ENCODE results near the gene TINAGL1.
A peak's percentile ranks its signal among the peaks of the same experiment; 100 is the strongest.

TINAGL1 gene

DNA sequence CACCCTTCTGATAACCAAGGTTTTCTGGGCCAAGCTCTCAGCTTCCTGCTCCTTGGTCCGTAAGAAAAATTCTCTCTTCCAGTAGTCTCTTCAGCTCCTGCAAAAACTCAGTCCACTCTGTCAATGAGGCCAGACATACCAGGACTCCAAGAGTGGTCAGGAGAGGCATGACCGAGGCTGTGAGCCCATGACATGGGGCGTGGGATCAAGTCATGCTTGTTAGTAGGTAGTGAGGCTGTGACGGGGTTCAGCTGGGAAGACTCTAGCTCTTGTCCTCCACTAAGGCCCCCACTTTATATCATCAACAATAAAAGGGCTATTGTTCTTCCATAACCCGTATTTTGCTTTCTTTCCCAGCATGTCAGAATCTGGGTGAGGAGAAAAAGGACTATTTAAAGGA, 31.0 kb downstream of the TINAGL1 start:
- no peak for DNase-seq

DNA sequence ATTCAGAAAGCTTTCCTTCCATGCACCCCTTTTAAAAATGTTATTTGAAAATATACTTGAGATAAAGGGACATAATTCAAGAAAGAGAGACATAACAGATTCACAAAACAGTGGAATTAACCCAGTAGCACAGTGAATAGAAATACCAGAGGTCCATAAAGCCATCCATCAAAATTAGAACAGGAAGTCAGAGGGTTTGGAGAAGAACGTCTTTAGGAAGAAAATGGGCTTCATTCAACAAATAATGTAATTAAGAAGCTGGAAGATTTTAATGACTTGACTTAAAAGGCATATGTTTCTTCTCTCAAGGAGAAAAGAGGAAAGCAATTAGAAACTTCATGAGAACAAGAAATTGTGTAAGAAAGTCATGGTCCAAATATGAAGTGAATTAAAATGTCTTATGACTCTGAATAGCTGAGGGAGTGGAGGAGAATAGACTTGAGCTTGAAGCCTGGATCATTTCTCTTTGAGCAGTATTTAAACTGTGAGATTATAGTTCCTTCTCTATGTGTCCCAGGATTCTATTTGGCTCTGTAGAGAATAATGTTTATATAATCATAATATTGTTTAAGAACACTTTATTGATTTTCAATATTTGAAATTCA, 33.3 kb downstream of the TINAGL1 start:
- DNase-seq, result no peak

DNA sequence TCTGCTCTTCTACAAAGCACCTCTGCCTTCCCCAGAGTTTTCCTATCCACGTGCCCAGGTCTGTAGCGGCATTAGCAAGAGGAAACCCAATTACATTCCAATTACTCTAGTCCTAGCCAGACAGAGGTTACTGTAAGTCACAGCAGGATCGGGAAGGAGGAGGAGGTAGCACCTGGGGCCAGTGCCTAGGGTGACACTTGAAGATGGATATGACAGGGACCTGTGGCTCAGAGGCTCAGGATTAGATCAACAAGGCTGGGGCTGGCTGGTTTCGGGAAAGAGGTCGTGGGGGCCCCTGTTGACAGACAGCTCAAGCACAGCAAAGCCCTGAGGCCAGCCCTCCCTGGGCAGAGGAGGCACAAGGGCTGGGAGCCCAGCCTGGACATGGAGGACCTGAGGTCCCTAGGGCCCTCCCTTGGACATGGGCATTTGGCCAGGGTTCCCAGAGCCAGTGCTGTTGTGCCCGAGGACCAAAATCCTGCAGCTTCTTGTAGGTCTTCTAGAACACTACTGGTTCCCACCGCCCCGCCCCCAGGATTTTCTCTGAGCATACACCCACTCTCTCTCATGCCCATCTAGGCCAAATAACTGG, 38.2 kb downstream of the TINAGL1 start:
- DNase-seq, result no peak

DNA sequence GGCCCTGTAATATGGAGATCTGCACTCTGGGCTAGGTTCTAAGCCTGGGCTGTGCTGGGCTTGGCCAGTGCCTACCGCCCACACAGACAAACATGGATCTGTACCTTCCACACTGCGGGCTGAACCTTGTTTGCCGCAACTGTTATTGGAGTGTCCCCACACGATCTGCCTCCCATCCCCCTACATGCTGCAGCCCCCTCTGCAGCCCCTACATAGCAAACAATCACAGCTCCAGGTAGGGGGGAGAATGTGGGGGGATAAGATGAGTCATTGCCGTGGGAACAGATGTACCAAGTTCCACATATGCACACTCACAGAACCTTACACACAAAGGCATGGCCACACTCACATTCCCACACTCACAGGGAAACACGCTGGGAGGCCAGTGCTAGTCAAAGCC, 39.1 kb downstream of the TINAGL1 start:
- no peak for DNase-seq

DNA sequence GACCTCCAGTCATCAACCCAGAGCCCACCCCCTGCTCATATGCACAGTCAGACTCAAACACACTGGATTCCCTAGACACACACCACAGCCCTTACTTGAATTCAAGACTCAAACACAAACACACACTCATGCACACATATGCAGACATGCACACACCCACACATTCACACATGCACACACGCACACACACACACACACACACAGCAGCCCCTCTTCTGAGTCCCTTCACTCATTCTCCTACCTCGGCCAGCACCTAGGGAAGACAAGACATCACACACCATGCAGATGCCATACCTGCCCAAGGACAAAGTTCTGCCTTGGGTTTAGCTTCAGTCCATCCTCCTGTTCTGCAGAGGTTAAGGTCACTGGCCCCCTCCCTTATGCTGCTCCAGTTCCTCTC, 39.6 kb downstream of the TINAGL1 start:
- DNase-seq, result no peak

DNA sequence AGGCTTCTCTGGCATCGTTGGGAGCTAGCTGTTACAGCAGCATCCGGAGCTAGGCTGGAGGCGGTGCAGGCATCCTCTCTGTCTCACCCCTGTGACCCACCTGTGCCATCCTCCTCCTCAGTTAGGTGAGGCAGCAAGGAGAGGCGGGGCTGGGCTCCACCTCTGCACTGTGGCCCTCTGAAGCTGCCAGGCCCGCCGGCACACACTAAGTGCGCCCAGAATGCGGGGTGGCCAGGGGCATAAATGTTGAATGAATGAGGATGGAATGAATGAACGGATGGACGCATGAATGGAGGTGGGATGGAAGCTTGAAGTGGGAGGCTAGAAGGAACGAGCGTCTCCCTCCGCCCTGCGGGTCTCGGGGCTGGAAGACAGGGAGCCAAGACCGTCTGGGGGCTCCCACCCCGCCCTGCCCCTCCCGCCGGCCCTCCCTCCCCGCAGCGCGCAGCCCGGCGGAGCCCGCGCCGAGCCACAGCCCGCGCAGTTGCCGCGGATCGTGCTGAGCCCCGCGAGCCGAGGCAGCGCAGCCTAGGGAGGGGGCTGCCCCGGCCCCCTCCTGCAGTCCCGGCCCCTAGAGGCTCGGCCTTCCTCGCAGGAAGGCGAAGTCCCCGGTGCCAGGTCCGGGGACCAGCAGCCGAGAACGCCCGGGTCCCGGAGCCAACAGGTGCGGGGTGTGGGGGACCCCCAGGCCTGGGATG, 41.1 kb downstream of the TINAGL1 start, which contains the start of gene HCRTR1:
HCRTR1 (plus strand) TSS at position 472 of the 698 bp plus-strand sequence. CDS start 1,504 bp downstream, outside the sequence.
- no peak for DNase-seq

DNA sequence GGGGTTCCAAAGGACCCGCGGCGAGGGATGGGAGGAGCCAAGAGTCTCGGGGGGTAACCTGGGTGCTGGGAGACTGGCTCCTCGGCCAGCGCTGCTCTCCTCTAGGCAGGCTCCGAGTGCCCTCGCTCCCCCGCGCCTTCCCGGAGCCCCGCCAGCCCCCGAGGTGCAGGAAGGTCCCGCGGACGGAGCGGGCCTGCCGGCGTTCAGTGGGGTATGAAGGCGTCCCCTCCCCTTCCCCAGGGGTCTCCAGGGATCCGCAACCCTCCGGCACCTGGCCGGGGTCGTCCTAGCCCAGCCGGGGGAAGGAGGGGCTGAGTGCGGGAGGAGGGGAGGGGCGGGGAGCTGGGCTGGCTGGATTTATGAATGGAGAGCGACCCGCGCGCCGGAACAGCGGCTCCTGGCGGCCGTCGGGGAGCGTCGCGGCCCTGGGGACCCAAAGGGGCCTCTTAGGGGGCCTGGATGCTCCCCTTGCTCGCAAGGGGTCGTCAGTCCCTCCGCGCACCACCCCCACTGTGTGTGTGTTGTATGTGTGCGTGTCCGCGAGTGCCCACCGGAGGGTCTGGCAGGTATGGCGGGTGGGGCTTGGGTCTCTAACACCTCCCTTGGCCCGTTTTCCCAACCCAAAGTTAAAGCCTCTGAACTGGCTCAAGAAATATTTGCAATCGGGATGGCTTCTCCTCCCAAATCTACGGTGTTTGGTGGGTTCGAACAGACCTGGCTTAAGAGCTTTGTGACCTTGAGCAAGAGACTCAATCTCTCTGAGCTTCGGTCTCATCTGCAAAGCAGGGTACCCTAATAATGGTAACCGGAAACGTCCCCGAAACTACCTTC, 41.8 kb downstream of the TINAGL1 start:
- peak; percentile 29 for DNase-seq

DNA sequence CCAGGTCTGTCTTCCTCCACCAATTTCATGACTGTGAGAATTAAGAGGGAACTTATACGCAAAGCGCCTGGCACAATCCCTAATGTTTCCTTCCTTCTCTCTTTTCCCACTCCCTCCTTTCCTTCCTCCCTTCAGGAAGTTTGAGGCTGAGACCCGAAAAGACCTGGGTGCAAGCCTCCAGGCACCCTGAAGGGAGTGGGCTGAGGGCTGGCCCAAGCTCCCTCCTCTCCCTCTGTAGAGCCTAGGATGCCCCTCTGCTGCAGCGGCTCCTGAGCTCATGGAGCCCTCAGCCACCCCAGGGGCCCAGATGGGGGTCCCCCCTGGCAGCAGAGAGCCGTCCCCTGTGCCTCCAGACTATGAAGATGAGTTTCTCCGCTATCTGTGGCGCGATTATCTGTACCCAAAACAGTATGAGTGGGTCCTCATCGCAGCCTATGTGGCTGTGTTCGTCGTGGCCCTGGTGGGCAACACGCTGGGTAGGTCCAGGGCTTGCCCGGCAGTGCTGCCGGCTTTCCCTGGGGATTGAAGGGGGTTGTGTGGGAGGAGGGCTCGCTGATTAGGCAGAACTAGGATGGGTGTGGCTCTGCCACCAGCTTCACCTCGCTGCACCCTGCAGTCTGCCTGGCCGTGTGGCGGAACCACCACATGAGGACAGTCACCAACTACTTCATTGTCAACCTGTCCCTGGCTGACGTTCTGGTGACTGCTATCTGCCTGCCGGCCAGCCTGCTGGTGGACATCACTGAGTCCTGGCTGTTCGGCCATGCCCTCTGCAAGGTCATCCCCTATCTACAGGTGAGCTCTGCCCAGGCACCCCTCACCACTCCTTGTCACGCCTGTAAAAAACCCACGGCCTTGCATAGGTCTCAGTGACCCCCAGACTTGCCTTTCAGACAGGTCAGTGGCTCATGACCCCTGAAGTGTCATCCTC, 42.9 kb downstream of the TINAGL1 start:
- no peak for DNase-seq

DNA sequence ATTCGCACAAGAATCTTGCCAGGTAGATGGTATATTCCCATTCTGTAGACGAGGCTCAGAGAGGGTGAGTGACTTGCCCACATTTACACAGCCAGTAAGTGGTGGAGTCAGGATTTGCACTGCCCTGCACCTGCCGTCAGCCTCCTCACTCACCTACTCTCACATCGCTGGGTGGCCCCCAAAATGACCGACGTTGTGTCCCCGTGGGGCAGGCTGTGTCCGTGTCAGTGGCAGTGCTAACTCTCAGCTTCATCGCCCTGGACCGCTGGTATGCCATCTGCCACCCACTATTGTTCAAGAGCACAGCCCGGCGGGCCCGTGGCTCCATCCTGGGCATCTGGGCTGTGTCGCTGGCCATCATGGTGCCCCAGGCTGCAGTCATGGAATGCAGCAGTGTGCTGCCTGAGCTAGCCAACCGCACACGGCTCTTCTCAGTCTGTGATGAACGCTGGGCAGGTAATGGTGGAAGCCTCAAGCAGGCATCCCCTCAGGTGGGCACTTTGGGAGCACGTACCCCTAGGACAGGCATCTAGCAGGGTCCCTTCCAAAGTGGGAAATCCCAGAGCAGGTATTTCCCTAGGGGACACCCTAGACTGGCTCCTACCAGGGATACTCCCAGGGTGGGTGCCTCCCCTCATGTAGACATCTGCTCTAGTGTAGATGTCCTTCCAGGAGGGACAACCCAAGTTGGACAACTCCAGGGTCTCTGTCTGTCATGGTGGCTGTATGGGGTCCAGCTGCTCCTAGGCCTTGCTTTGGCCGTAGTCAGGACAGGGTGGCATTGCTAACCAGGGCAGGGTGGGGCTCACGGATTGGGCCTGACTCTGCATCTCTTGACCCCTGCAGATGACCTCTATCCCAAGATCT, 44.5 kb downstream of the TINAGL1 start:
- DNase-seq, result no peak

DNA sequence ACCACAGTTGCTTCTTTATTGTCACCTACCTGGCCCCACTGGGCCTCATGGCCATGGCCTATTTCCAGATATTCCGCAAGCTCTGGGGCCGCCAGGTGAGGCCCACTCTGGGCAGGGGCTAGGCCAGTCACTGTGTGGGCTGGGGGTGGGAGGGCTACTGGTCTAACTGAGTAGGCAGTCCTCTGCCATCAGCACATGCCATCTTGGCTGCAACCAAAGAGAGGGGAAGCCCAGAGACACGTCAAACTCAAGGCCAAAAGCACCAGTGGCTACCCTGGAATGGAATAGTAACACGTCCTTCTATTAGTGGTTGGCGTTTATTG, 45.1 kb downstream of the TINAGL1 start:
- DNase-seq, result no peak

DNA sequence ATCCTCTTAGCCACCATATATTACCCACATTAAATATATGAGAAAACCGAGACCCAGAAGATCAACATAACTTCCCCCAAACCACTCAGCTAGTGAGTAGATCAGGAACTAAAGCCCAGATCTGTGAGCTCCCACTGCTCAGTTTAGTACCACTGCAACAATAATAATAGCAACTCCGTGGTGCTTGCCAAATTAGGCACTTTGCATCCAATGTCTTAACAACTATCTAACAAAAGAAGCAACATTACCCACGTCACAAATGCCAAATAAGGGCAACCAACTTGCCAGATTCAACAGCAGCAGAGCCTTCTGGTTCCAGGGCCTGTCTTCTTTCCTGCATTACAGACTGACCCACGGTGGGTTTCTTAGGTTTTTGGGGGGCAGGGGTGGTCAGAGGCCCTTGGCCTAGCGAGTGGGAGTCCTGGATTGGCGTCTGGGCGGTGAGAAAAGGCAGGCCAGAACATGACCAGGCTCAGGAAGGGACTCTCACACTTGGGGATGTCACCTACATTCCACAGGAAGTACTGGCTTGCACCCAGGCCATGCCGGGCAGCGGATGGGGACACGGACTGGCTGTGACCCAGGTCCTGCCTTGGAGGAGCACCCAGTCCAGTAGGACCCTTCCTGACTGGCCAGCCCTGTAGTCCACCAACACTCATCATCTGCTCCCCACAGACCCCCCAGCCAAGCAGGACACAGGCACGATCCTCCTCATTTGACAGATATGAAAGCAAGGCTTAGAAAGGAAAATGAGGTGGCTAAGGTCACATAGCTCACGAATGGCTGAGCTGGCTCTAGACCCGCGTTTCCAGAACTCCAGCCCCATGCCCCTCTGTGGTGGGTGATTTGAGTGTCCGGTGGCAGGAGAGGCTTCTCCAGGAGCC, 45.8 kb downstream of the TINAGL1 start:
- no peak for DNase-seq

DNA sequence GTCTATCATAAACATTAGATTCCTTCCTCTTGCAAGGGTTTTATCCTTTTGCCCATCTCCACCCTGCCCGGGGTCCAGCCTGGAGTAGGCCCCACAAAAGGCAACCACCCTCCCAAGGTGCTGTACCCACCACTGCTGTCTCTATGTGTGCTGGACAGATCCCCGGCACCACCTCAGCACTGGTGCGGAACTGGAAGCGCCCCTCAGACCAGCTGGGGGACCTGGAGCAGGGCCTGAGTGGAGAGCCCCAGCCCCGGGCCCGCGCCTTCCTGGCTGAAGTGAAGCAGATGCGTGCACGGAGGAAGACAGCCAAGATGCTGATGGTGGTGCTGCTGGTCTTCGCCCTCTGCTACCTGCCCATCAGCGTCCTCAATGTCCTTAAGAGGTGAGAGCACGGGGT, 47.0 kb downstream of the TINAGL1 start:
- no peak for DNase-seq

DNA sequence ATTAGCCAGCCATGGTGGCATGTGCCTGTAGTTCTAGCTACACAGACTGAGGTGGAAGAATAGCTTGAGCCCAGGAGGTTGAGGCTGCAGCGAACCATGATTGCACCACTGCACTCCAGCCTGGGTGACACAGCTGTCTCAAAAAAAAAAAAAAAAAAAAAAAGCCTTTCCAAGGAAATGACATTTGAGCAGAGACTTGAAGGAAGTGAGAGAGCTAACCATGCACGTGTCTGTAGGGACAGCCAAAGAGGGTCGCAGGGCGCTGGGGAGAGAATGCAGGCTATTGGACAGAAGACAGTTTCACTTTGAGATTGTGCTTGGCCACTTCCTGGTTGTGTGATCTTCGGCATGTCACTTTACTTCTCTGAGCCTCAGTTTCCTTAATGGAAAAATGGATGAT, 48.0 kb downstream of the TINAGL1 start:
- no peak for DNase-seq

DNA sequence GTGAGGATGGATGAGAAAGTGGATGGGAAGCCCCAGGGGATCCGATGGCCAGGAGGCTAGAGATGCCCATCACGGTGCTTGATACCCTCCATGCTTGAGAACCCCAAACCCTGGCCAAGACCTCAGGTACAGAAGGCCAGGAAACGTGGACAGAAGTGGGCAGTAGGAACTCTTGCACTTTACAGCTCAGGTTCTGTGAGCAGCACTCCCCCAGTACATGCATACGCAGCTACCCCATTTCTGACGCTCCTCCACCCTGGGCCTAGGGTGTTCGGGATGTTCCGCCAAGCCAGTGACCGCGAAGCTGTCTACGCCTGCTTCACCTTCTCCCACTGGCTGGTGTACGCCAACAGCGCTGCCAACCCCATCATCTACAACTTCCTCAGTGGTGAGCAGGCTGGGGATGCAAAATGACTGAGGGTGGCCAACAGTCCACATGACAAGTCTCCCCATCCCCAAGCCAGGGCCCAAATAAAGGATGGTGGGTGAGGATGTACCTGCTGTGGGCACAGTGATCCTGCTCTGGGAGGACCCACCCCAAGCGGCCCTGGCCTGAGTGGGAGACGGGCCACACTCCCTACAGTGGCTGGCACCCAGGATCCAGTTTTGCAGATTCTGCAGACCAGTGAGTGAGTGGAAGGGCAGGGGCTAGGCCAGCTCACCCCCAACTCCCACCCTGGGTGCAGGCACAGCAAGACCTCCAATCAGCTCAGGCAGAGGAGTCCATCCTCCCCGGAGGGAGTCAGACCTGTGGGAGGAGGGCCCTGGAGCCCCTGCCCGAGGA, 48.6 kb downstream of the TINAGL1 start:
- no peak for DNase-seq

DNA sequence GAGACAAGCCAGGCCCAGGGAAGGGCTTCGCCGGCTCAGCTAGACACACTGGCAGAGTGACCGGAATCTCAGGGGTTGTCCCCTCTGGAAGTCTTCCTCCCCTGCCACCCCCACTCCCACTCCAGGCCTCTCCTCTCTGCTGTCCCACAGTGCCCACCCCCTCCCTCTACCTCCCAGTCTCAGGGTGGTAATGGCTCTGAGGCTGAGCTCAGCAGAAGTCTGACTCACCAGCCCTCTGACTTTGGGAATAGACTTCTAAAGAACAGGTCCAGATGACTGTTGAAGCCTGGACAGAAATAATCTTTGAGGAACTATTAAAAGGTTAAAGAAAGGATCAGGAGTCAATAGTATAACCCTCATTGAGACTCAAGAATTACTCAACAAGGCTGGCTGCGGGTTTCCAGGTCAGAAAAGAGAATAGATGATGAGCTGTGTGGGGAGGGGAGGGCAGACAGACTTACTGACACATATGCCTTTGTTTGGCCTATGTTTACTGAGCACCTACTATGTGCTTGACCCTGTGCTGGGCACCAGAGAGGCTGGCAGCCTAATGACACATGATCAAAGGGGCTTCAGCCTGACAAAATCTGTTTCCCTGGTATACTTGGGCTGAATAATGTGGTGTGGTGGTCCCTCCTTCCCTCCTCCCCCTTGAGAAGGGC, 49.4 kb downstream of the TINAGL1 start:
- DNase-seq, result peak; percentile 46

DNA sequence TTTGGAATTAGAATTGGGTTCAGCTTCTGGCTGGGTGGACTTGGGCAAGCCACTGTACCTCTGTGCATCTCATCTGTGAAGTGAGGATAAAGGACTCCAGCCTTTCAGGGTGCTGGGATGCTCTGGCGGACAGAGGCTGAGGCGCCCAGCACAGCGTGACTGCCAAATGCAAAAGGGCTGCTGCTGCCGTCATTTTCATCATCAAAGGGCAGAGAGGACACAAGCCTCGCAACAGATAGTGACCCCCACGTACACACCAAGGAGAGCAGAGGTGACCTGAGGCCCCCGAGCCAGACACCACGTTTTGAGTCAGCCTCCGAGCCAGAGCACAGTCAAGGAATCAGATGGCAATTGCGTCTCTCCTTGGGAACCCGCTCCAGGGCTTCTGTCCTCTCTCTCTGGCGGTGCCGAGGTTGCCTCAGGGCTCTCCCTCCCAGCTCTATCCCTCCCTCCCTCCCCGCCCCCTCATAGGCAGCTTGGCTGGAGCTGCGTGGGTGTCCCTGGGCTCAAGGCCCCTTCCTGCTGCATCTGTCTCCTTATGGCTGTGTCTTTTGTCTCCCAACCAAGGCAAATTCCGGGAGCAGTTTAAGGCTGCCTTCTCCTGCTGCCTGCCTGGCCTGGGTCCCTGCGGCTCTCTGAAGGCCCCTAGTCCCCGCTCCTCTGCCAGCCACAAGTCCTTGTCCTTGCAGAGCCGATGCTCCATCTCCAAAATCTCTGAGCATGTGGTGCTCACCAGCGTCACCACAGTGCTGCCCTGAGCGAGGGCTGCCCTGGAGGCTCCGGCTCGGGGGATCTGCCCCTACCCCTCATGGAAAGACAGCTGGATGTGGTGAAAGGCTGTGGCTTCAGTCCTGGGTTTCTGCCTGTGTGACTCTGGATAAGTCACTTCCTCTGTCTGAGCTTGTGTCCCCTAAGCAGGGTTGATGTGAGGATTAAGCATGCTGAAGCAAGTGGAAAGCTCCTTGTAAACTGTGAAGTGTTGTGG, 50.2 kb downstream of the TINAGL1 start:
- no peak for DNase-seq

DNA sequence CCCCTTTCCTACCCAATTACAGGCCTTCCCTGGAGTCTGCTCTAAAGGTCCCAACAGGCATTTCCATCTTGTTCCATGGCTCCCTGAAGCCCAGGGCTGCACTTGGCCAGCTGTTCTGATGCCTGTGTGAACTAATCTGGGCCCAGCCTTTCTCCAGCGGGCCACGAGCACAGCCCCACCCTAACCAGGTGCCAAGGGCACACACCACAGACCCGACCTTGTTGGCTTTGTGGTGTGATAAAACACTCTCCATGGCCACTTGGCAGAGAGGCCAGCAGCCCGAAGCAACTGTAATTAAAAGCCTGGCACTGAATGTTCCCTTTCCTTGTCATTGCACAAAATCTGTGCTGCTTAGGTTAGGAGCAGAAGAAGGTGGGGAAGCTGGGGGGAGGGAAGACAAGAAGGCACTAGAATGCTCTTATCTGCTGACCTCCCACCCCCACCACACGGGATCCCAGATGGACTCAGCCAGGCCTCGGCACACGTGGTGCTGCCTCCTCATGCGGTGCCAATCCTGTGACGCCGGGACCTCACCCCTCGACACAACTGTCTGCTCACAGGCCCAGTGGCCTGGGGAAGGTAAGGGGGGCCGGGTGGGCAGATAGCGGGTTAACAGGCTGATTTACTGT, 51.1 kb downstream of the TINAGL1 start:
- DNase-seq, result no peak

Measured in fibroblast of skin of back (primary cell).